Measurements from ENCODE around the gene KAZN.

Gene KAZN

GRCh38 chr1:14646973-14647372 lies 48.5 kb downstream of the KAZN start:
- TF ChIP-seq, protein P1, sequence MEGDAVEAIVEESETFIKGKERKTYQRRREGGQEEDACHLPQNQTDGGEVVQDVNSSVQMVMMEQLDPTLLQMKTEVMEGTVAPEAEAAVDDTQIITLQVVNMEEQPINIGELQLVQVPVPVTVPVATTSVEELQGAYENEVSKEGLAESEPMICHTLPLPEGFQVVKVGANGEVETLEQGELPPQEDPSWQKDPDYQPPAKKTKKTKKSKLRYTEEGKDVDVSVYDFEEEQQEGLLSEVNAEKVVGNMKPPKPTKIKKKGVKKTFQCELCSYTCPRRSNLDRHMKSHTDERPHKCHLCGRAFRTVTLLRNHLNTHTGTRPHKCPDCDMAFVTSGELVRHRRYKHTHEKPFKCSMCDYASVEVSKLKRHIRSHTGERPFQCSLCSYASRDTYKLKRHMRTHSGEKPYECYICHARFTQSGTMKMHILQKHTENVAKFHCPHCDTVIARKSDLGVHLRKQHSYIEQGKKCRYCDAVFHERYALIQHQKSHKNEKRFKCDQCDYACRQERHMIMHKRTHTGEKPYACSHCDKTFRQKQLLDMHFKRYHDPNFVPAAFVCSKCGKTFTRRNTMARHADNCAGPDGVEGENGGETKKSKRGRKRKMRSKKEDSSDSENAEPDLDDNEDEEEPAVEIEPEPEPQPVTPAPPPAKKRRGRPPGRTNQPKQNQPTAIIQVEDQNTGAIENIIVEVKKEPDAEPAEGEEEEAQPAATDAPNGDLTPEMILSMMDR (conservative IDR thresholded peaks at IDR 0.05; ENCODE audit: control insufficient read depth, insufficient read depth, low read depth, low read length), result no peak
- DNase-seq (ENCODE audit: low read depth), result no peak
- no peak overlapping the region for H3K4me3 ChIP-seq (ENCODE audit: control insufficient read depth, low read depth, low read length)

DNA sequence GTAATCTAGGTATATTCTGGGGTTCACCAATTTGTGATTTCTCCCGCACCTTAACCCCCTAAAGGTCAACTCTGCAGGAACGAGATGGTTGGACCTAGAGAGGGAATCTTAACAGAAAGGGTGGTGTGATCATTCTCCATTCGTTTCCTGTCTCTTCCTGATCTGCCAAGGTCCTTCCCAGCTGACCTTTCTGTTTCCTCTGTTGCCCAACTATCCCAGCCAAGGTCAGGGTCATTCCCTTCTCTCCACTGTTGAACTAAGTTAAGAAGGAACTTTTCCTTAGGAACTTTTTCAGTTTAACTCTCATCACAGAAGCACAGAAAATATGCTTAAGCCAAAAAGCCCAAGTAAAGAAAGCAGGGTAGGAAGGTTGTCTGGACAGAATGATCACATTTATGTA lies 49.3 kb downstream of the KAZN start:
- TF ChIP-seq, protein P1 (conservative IDR thresholded peaks at IDR 0.05; ENCODE audit: control insufficient read depth, insufficient read depth, low read depth, low read length), result no peak
- no peak for DNase-seq (ENCODE audit: low read depth)

GRCh38 chr1:14648391-14648790 lies 49.9 kb downstream of the KAZN start:
- no peak overlapping the region for H3K4me3 ChIP-seq (ENCODE audit: control insufficient read depth, low read depth, low read length)
- TF ChIP-seq, protein P1 (conservative IDR thresholded peaks at IDR 0.05; ENCODE audit: control insufficient read depth, insufficient read depth, low read depth, low read length), result no peak
- DNase-seq (ENCODE audit: low read depth), result no peak

More for the DNA sequence above, 49.3 kb downstream of the KAZN start:
- H3K4me3 ChIP-seq (ENCODE audit: control insufficient read depth, low read depth, low read length), result no peak overlapping the region

- H3K4me3 ChIP-seq (ENCODE audit: control insufficient read depth, low read depth, low read length), result no peak overlapping the region
- TF ChIP-seq, protein P1 (conservative IDR thresholded peaks at IDR 0.05; ENCODE audit: control insufficient read depth, insufficient read depth, low read depth, low read length), result no peak
- no peak for DNase-seq (ENCODE audit: low read depth)
These were observed 50.7 kb downstream of the KAZN start for GRCh38 chr1:14648896-14649855.

DNA sequence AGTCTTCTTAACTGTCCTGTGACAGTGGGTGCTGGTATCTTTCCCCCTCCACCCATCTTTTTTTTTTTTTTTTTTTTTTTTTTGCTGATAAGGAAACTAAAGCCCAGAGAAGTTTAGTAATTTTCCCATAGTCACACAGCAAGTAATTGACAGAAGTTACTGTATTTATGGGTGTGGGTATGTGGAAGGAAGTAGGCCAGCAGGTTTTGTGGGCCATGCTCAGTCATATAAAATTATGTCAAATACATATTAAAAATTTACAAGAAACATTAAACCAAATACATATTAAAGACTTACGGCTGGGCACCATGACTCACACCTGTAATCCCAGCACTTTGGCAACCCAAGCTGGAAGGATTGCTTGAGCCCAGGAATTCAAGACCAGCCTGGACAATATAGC lies 51.5 kb downstream of the KAZN start:
- no peak overlapping the region for H3K4me3 ChIP-seq (ENCODE audit: control insufficient read depth, low read depth, low read length)
- TF ChIP-seq, protein P1 (conservative IDR thresholded peaks at IDR 0.05; ENCODE audit: control insufficient read depth, insufficient read depth, low read depth, low read length), result no peak
- no peak for DNase-seq (ENCODE audit: low read depth)

DNA sequence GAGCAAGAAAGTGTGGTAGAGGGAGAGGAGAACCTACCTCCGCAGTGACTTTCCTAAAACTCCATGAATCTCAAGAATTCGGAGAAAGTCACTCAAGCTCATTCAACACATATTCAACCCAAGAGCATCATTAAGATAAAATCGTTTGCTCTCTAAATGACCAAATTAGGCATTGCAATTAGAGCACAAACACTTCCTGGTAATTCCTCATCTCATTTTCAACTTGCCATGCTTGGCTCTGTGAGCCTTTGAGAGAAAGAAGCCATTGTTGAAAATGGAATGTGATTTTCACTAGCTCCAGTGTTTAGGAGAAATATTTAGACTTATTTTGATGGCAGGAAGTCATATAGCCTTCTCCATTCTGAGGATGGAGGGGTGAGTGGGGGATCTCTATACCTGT lies 52.5 kb downstream of the KAZN start:
- TF ChIP-seq, protein P1 (conservative IDR thresholded peaks at IDR 0.05; ENCODE audit: control insufficient read depth, insufficient read depth, low read depth, low read length), result no peak

More for the DNA sequence above, 52.5 kb downstream of the KAZN start:
- no peak for DNase-seq (ENCODE audit: low read depth)
- H3K4me3 ChIP-seq (ENCODE audit: control insufficient read depth, low read depth, low read length), result no peak overlapping the region

All from fibroblast of mammary gland (primary cell).